H1 (cell line): ENCODE results near the gene PRKCSH. TPM values are rescaled to one million over a fixed set of nuclear protein-coding genes. Genes with fewer than 3 reads are reported as not detected.

Experiments used
- CTCF ChIA-PET: fragments of 300-600 bp; sonication (Branson Sonifier 250); formaldehyde crosslinking; loops from one replicate; lab custom pipeline; 2021; ENCODE audit not compliant: partially characterized antibody; lab: Charles Lee
- POLR2A ChIA-PET: fragments of 300-600 bp; sonication (Branson Sonifier 250); formaldehyde crosslinking; loops from one replicate; lab custom pipeline; 2021; ENCODE audit warnings: inconsistent platforms; ENCODE audit not compliant: partially characterized antibody; lab: Charles Lee
- DNase-seq, 2 experiments: peaks; one replicate each; pipeline versions ENCODE4 v3.0.0 to v3.0.0-alpha.2; 2010 to 2022; ENCODE audit warnings: low spot score in 2 of 2, low read depth in 1 of 2, mixed read lengths in 1 of 2
- FAIRE-seq: peaks from 2 replicates; lab custom pipeline; 2011; peaks lifted over from hg19 to GRCh38; lab: Jason Lieb, UNC
- H2AFZ ChIP-seq: 2 replicates; pipeline ENCODE4 v1.8.1; 2012; ENCODE audit warnings: low read length, inconsistent platforms
- H2AK5ac ChIP-seq: 2 replicates; pipeline ENCODE4 v1.6.1; 2013; ENCODE audit warnings: low read depth, low read length
- H2BK120ac ChIP-seq: replicated peaks from 2 replicates; pipeline ENCODE3; 2013; ENCODE audit warnings: low read depth, low read length, inconsistent platforms
- H2BK12ac ChIP-seq: 2 replicates; pipeline ENCODE4 v1.6.1; 2013; ENCODE audit warnings: low read depth, low read length
- H2BK15ac ChIP-seq: 2 replicates; pipeline ENCODE4 v1.6.1; 2013; ENCODE audit warnings: low read length
- H2BK20ac ChIP-seq: 2 replicates; pipeline ENCODE4 v1.6.1; 2013; ENCODE audit warnings: low read length
- H2BK5ac ChIP-seq: 2 replicates; pipeline ENCODE4 v1.6.1; 2013; ENCODE audit warnings: low read depth, low read length
- H3K14ac ChIP-seq: 2 replicates; pipeline ENCODE4 v1.6.1; 2013; ENCODE audit warnings: inconsistent platforms; ENCODE audit not compliant: insufficient read length
- H3K18ac ChIP-seq: 2 replicates; pipeline ENCODE4 v1.6.1; 2013; ENCODE audit warnings: low read length; ENCODE audit errors: extremely low read depth
- H3K23ac ChIP-seq: 2 replicates; pipeline ENCODE4 v1.6.1; 2013; ENCODE audit warnings: inconsistent platforms; ENCODE audit not compliant: insufficient read length
- H3K23me2 ChIP-seq: 2 replicates; pipeline ENCODE4 v1.6.1; 2013; ENCODE audit warnings: low read depth, low read length
- H3K27ac ChIP-seq: 2 replicates; pipeline ENCODE4 v1.6.1; 2011; ENCODE audit warnings: low read depth, low read length, inconsistent platforms
- H3K27me3 ChIP-seq, 4 experiments: replicated peaks in 1 of 4; 1 replicate in 1 of 4; 2 replicates in 3 of 4; pipeline versions ENCODE4 v1.6.1 to v1.8.1; 2011 to 2013; ENCODE audit warnings: low read length in 3 of 4, mild to moderate bottlenecking in 3 of 4, inconsistent platforms in 2 of 4, mixed read lengths in 2 of 4, moderate library complexity in 1 of 4; ENCODE audit not compliant: control insufficient read depth in 3 of 4, insufficient read depth in 3 of 4; ENCODE audit errors: extremely low read depth in 1 of 4
- H3K36me3 ChIP-seq, 4 experiments: 2 replicates each; pipeline versions ENCODE4 v1.6.1 to v1.8.1; 2011 to 2013; ENCODE audit warnings: mild to moderate bottlenecking in 4 of 4, low read length in 3 of 4, moderate library complexity in 2 of 4, control low read depth in 1 of 4, inconsistent platforms in 1 of 4; ENCODE audit not compliant: insufficient read depth in 4 of 4, control insufficient read depth in 2 of 4
- H3K4ac ChIP-seq: replicated peaks from 2 replicates; pipeline ENCODE3; 2013; ENCODE audit warnings: low read length, low read depth, mixed read lengths, inconsistent platforms; ENCODE audit not compliant: insufficient read length
- H3K4me1 ChIP-seq, 4 experiments: replicated peaks in 1 of 4; 1 replicate in 1 of 4; 2 replicates in 3 of 4; pipeline versions ENCODE4 v1.6.1 to v1.8.1; 2011 to 2013; ENCODE audit warnings: low read length in 3 of 4, inconsistent platforms in 2 of 4, mixed read lengths in 1 of 4; ENCODE audit not compliant: insufficient read depth in 4 of 4, control insufficient read depth in 3 of 4
- H3K4me2 ChIP-seq, 2 experiments: 2 replicates each; pipeline versions ENCODE4 v1.6.1 to v1.8.1; 2011 to 2013; ENCODE audit warnings: low read depth in 2 of 2, low read length in 2 of 2, control low read depth in 1 of 2, inconsistent platforms in 1 of 2, mild to moderate bottlenecking in 1 of 2; ENCODE audit not compliant: insufficient read depth in 1 of 2
- H3K4me3 ChIP-seq, 4 experiments: fragments of 200-600, 300-600 bp in 1 of 4; sonication (generic), shearing (Covaris generic), sonication (Bioruptor Twin) in 1 of 4; 2 replicates each; pipeline versions ENCODE4 v1.5.1 to v1.8.1; 2011 to 2016; ENCODE audit warnings: low read length in 4 of 4, low read depth in 3 of 4, control low read depth in 2 of 4, inconsistent platforms in 2 of 4, mild to moderate bottlenecking in 2 of 4, mixed read lengths in 1 of 4, moderate library complexity in 1 of 4; ENCODE audit not compliant: insufficient read depth in 2 of 4; ENCODE audit errors: extremely low read depth in 1 of 4
- H3K56ac ChIP-seq: replicated peaks from 2 replicates; pipeline ENCODE3; 2013; ENCODE audit warnings: low read depth, mild to moderate bottlenecking, mixed read lengths, low read length, inconsistent platforms; ENCODE audit not compliant: insufficient read length
- H3K79me1 ChIP-seq: 2 replicates; pipeline ENCODE4 v1.6.1; 2013; ENCODE audit warnings: low read depth, low read length, control low read depth
- H3K79me2 ChIP-seq, 2 experiments: 2 replicates each; pipeline versions ENCODE4 v1.6.1 to v1.8.1; 2012 to 2013; ENCODE audit warnings: low read length in 2 of 2, mild to moderate bottlenecking in 2 of 2, inconsistent platforms in 1 of 2; ENCODE audit not compliant: insufficient read depth in 2 of 2, control insufficient read depth in 1 of 2
- H3K9ac ChIP-seq, 4 experiments: replicated peaks in 1 of 4; 1 replicate in 1 of 4; 2 replicates in 3 of 4; pipeline versions ENCODE4 v1.6.1 to v1.8.1; 2011 to 2013; ENCODE audit warnings: low read depth in 3 of 4, low read length in 3 of 4, control low read depth in 2 of 4, mild to moderate bottlenecking in 2 of 4, moderate library complexity in 2 of 4, inconsistent platforms in 1 of 4; ENCODE audit errors: extremely low read depth in 1 of 4
- H3K9me3 ChIP-seq, 2 experiments: 2 replicates each; pipeline versions ENCODE4 v1.6.1 to v1.8.1; 2012 to 2013; ENCODE audit warnings: mild to moderate bottlenecking in 2 of 2, moderate library complexity in 2 of 2, control low read depth in 1 of 2, inconsistent platforms in 1 of 2, low read depth in 1 of 2, low read length in 1 of 2, mixed read lengths in 1 of 2; ENCODE audit not compliant: insufficient read depth in 2 of 2
- H4K20me1 ChIP-seq, 2 experiments: replicated peaks in 1 of 2; 2 replicates each; pipeline versions ENCODE3 to v1.8.1; 2011 to 2013; ENCODE audit warnings: inconsistent platforms in 2 of 2, low read length in 2 of 2, mild to moderate bottlenecking in 1 of 2; ENCODE audit not compliant: insufficient read depth in 2 of 2, control insufficient read depth in 1 of 2
- H4K5ac ChIP-seq: 2 replicates; pipeline ENCODE4 v1.6.1; 2013; ENCODE audit warnings: low read length, low read depth, mixed read lengths, inconsistent platforms; ENCODE audit not compliant: insufficient read length
- H4K8ac ChIP-seq: 2 replicates; pipeline ENCODE4 v1.8.0; 2013; ENCODE audit warnings: mild to moderate bottlenecking, moderate library complexity, low read length, inconsistent platforms; ENCODE audit not compliant: insufficient read depth; ENCODE audit errors: extremely low read depth
- H4K91ac ChIP-seq: replicated peaks from 2 replicates; pipeline ENCODE3; 2013; ENCODE audit warnings: low read length, mixed read lengths, inconsistent platforms; ENCODE audit not compliant: insufficient read length
- CHD2 ChIP-seq: IDR thresholded peaks from 2 replicates; pipeline ENCODE4 v1.6.1; 2012; ENCODE audit warnings: low read length, improper control_type of control experiment
- KDM5A ChIP-seq: fragments of 200-600 bp; IDR thresholded peaks from 2 replicates; pipeline ENCODE4 v1.7.1; 2012; ENCODE audit warnings: mild to moderate bottlenecking, low read length, inconsistent platforms, mixed read lengths
- WGBS, 2 experiments: shearing (Covaris generic) in 1 of 2; methylation state at CpG; one replicate each; pipeline versions ENCODE4 v1.1.6 to v1.1.7; 2013 to 2015; ENCODE audit warnings: low lambda C conversion rate in 2 of 2, mixed read lengths in 2 of 2, inconsistent platforms in 1 of 2, low coverage in 1 of 2, missing lambda C conversion rate in 1 of 2; ENCODE audit not compliant: insufficient replicate concordance in 2 of 2, insufficient coverage in 1 of 2, insufficient read length in 1 of 2; ENCODE audit errors: extremely low coverage in 1 of 2, missing lambda C conversion rate in 1 of 2; 5-methylcytosine and 5-hydroxymethylcytosine counted together
- polyA plus RNA-seq, 7 experiments: library from polyadenylated mRNA; depleted of rRNA in 3 of 7; stranded (reverse) in 5 of 7; unstranded in 2 of 7; fragments of >200 nt in 5 of 7; fragments of 200-250 nt in 2 of 7; gene quantifications; 1 replicate in 5 of 7; 2 replicates in 1 of 7; 4 replicates in 1 of 7; pipeline versions ENCODE4 v1.2.1 to v1.2.3, GENCODE V29; 2011 to 2013; ENCODE audit warnings: missing spikeins in 2 of 7, mixed read lengths in 2 of 7
- total RNA-seq: library from RNA; stranded (reverse); fragmentation: NEBNext Ultra II Directional; extraction: Animal tissue kit (Norgen Biotek cat#: 25700); gene quantifications from 2 replicates; pipeline ENCODE4 v1.2.1, GENCODE V29; 2021

The PRKCSH gene
- total and polyA plus RNA-seq, 2 of the 8 experiments (the other 6 are each of a cell fraction or from before 2014, with no cell fraction given): 97.2 to 337 TPM

GRCh38 chr19:11499220-11499726 is 63.8 kb downstream of the PRKCSH start:
- H3K36me3 ChIP-seq: peaks cover 0 to 3% (median 0%) of the 10 kb centered on the region in 4 experiments; a peak in 2 of 8 replicates
- WGBS, 2 experiments: 88% methylated on average over 5 of the region's 6 CpGs; no CpG with 5 or more reads in 1 of the 2 experiments
- TF ChIP-seq KDM5A (no peak), CHD2 (no peak)

More at GRCh38 chr19:11499220-11499726, 63.8 kb downstream of the PRKCSH start:
- no peaks in the 10 kb centered on the region for H3K4me1 ChIP-seq
- no peak overlapping the region for H4K91ac ChIP-seq
- no peak overlapping the region for H2BK120ac ChIP-seq
- H3K4me2 ChIP-seq: no peak overlapping the region
- H3K4me3 ChIP-seq: no peak overlapping the region
- H3K56ac ChIP-seq: no peak overlapping the region
- H3K27me3 ChIP-seq: no peaks in the 10 kb centered on the region
- H4K20me1 ChIP-seq: peaks cover 1 to 3% of the 10 kb centered on the region in 2 experiments
- no peak overlapping the region for H3K4ac ChIP-seq
- no peaks in the 10 kb centered on the region for H3K79me2 ChIP-seq
- no peak overlapping the region for H2BK5ac ChIP-seq
- no peak overlapping the region for H2AFZ ChIP-seq
- no peaks in the 10 kb centered on the region for H3K9me3 ChIP-seq
- no peak overlapping the region for H2BK12ac ChIP-seq
- H3K23me2 ChIP-seq: no peaks in the 10 kb centered on the region
- H2BK20ac ChIP-seq: no peak overlapping the region
- ChIA-PET CTCF (interaction anchor here (0.6 to 1.5 kb wide), 3 partner anchors 14 to 46 kb away, joined by 3 to 5 read pairs (median 3); no protein-coding TSS in a partner anchor), POLR2A (no interaction called here)
- FAIRE-seq (no peak), DNase-seq (no peak)
- no peak overlapping the region for H3K23ac ChIP-seq
- no peak overlapping the region for H3K27ac ChIP-seq
- H3K79me1 ChIP-seq: peaks cover 2% of the 10 kb centered on the region
- H3K14ac ChIP-seq: no peak overlapping the region
- no peak overlapping the region for H2BK15ac ChIP-seq
- 0 out of 2 replicates have a peak overlapping the region, but pooled peaks have one; percentile 20 for H4K8ac ChIP-seq
- no peak overlapping the region for H2AK5ac ChIP-seq
- H3K18ac ChIP-seq: no peak overlapping the region
- H3K9ac ChIP-seq: no peak overlapping the region
- no peak overlapping the region for H4K5ac ChIP-seq
